HepG2 (cell line): Measurements from ENCODE around the gene NFATC4. TPM values are rescaled to one million over a fixed set of nuclear protein-coding genes. Genes with fewer than 3 reads are reported as not detected.

ENCODE experiments used
- HMGXB3 ChIP-seq: sonication (generic); formaldehyde crosslinking; IDR thresholded peaks from 2 replicates; pipeline ENCODE4 v1.4.0; 2020; ENCODE audit warnings: missing genetic modification reagents, borderline replicate concordance
- KLF9 ChIP-seq: IDR thresholded peaks from 2 replicates; pipeline ENCODE4 v1.6.1; 2016; ENCODE audit warnings: low read depth
- MNT ChIP-seq: fragments of 450-650 bp; IDR thresholded peaks from 2 replicates; pipeline ENCODE4 v1.6.1; 2016
- PCBP1 ChIP-seq: fragments of 200-400 bp; formaldehyde crosslinking; IDR thresholded peaks from 2 replicates; pipeline ENCODE4 v1.6.1; 2017; ENCODE audit warnings: mild to moderate bottlenecking, low read depth, low read length, borderline replicate concordance
- SMYD3 ChIP-seq: sonication (generic); formaldehyde crosslinking; IDR thresholded peaks from 2 replicates; pipeline ENCODE4 v1.8.1; 2023; ENCODE audit warnings: mild to moderate bottlenecking, missing genetic modification reagents
- SRF ChIP-seq: IDR thresholded peaks from 2 replicates; pipeline ENCODE4 v1.6.1; 2011; ENCODE audit warnings: mild to moderate bottlenecking, low read depth, low read length, moderate library complexity
- SRSF1 ChIP-seq: fragments of 200-400 bp; formaldehyde crosslinking; optimal IDR thresholded peaks from 2 replicates; pipeline ENCODE3; 2017; ENCODE audit warnings: mild to moderate bottlenecking, low read depth, low read length, moderate library complexity
- TCF7L2 ChIP-seq: IDR thresholded peaks from 2 replicates; pipeline ENCODE4 v1.6.1; 2011; ENCODE audit warnings: mild to moderate bottlenecking, low read depth, low read length, moderate library complexity
- ZBTB39 ChIP-seq: sonication (generic); formaldehyde crosslinking; IDR thresholded peaks from 2 replicates; pipeline ENCODE4 v1.5.0; 2020; ENCODE audit warnings: missing genetic modification reagents
- ZFP62 ChIP-seq: sonication (generic); formaldehyde crosslinking; IDR thresholded peaks from 2 replicates; pipeline ENCODE4 v1.4.0; 2020; ENCODE audit warnings: missing genetic modification reagents
- ZHX1 ChIP-seq: sonication (generic); formaldehyde crosslinking; IDR thresholded peaks from 2 replicates; pipeline ENCODE4 v1.8.1; 2022; ENCODE audit warnings: low read depth, mild to moderate bottlenecking, missing genetic modification reagents
- ZNF253 ChIP-seq: sonication (generic); formaldehyde crosslinking; IDR thresholded peaks from 2 replicates; pipeline ENCODE4 v1.8.0; 2022; ENCODE audit warnings: mild to moderate bottlenecking, missing genetic modification reagents, borderline replicate concordance
- ZNF256 ChIP-seq: sonication (generic); formaldehyde crosslinking; conservative IDR thresholded peaks from 2 replicates; pipeline ENCODE4 v1.4.0; 2020; ENCODE audit warnings: missing genetic modification reagents
- ZNF296 ChIP-seq: sonication (generic); formaldehyde crosslinking; conservative IDR thresholded peaks from 2 replicates; pipeline ENCODE4 v1.5.0; 2020; ENCODE audit warnings: mild to moderate bottlenecking, missing genetic modification reagents
- polyA plus RNA-seq, 8 experiments: library from polyadenylated mRNA; depleted of rRNA in 3 of 8; stranded (reverse) in 7 of 8; unstranded in 1 of 8; fragments of >200 nt; fragmentation: Illumina TruSeq in 4 of 8; extraction: Trizol in 4 of 8; gene quantifications; 2 replicates each; pipeline versions ENCODE4 v1.2.1 to v1.2.3, GENCODE V29; 2011 to 2016; ENCODE audit warnings: low read depth in 4 of 8, missing spikeins in 1 of 8, mixed read lengths in 1 of 8; ENCODE audit not compliant: insufficient read depth in 1 of 8
- total RNA-seq, 5 experiments: library from RNA; depleted of rRNA; stranded (reverse); fragments of >200 nt; fragmentation: Illumina TruSeq; extraction: Trizol; gene quantifications; 2 replicates each; pipeline ENCODE4 v1.2.3, GENCODE V29; 2016; ENCODE audit warnings: low read depth in 1 of 5
- TF ChIP-seq, protein P1 (sequence below): sonication (generic); formaldehyde crosslinking; IDR thresholded peaks from 2 replicates; pipeline ENCODE4 v1.4.0; 2020; ENCODE audit warnings: missing genetic modification reagents
- TF ChIP-seq, protein P2 (sequence below): sonication (generic); formaldehyde crosslinking; IDR thresholded peaks from 2 replicates; pipeline ENCODE4 v1.4.0; 2020; ENCODE audit warnings: mild to moderate bottlenecking, missing genetic modification reagents

Gene NFATC4
- total and polyA plus RNA-seq, 2 of the 13 experiments (the other 11 are each of a cell fraction or from before 2014, with no cell fraction given): 0.04 to 0.15 TPM

DNA sequence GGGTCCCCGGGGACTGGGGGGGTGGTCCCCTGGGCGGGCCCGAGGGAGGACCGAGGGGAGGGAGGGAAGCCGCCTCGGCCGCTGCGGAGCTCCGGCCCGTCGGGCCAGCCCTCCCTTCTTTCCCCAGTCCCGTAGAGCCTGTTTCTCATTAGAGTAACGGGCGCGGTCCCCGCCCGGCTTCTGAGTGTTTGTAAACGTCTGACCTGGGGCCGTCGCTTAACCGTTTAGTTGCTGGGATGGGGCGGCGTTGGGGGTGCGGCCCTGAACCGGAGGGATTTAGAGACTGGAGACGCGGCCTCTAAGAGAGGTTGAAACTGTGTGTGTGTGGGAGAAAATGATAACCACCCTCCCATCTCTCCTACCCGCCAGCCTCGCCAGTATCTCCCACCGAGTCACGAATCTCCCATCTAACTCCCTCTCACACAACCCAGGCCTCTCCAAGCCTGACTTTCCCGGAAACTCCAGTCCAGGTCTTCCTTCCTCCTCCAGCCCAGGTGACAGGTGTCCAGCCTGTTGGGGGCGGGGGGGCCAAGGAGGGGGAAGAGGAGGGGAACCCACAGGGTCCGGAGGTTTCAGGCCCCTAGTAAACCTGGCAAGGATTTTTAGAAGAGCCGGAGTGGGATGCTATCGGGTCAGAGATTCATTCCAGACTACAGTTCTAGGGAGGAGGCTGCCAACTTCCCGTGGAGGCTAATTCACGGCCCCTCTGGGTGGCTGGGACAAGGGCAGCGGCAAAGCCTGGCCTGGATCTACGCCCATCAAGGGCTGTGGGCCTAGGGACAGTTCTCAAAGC, 1.1 kb upstream of the NFATC4 start (continued):
- TF ChIP-seq HMGXB3 (CRISPR knock-in tag) (no peak), SRF (no peak), KLF9 (CRISPR knock-in tag) (no peak), SMYD3 (0 out of 2 replicates have a peak, but pooled peaks have one; percentile 37), ZBTB39 (peak; percentile 66; the same call in 1 of the 2 replicates), TCF7L2 (no peak), ZNF253 (CRISPR knock-in tag) (0 out of 2 replicates have a peak, but pooled peaks have one; percentile 27), ZFP62 (CRISPR knock-in tag) (no peak), ZNF296 (CRISPR knock-in tag) (no peak), MNT (0 out of 2 replicates have a peak, but pooled peaks have one; percentile 7), ZHX1 (no peak), SRSF1 (no peak), PCBP1 (no peak), ZNF256 (CRISPR knock-in tag) (no peak; the same call in 1 of the 2 replicates)
- TF ChIP-seq, protein P1, sequence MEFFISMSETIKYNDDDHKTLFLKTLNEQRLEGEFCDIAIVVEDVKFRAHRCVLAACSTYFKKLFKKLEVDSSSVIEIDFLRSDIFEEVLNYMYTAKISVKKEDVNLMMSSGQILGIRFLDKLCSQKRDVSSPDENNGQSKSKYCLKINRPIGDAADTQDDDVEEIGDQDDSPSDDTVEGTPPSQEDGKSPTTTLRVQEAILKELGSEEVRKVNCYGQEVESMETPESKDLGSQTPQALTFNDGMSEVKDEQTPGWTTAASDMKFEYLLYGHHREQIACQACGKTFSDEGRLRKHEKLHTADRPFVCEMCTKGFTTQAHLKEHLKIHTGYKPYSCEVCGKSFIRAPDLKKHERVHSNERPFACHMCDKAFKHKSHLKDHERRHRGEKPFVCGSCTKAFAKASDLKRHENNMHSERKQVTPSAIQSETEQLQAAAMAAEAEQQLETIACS (CRISPR knock-in tag): no peak
- TF ChIP-seq, protein P2, sequence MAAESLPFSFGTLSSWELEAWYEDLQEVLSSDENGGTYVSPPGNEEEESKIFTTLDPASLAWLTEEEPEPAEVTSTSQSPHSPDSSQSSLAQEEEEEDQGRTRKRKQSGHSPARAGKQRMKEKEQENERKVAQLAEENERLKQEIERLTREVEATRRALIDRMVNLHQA: no peak
